Common myeloid progenitor, CD34-positive (primary cell): ENCODE measurements around the gene CCAR1.
"Not testable (repeated sequence)": the region's sequence is repeated elsewhere in the genome, so short reads cannot be mapped to it uniquely, and the experiment has no call there.

ENCODE experiments used
- CTCF ChIA-PET: fragments of 350-600 bp; sonication (Branson Sonifier 250); formaldehyde crosslinking; loops from one replicate; lab custom pipeline; 2021; ENCODE audit warnings: antibody characterized with exemption; lab: Charles Lee
- POLR2A ChIA-PET: fragments of 350-600 bp; sonication (Branson Sonifier 250); formaldehyde crosslinking; loops from one replicate; lab custom pipeline; 2021; ENCODE audit warnings: antibody characterized with exemption; lab: Charles Lee
- DNase-seq, 3 donors: peaks; one replicate each; pipeline versions ENCODE4 v3.0.0 to v3.0.0-alpha.2; 2013
- H3K27ac ChIP-seq, 2 experiments: 1 replicate in 1 of 2; 2 replicates in 1 of 2; pipeline ENCODE4 v1.7.0; 2013; ENCODE audit warnings: inconsistent platforms in 2 of 2, low read length in 2 of 2, mild to moderate bottlenecking in 2 of 2, low read depth in 1 of 2, moderate library complexity in 1 of 2; ENCODE audit not compliant: severe bottlenecking in 2 of 2, insufficient read depth in 1 of 2, poor library complexity in 1 of 2
- H3K27me3 ChIP-seq, 5 experiments: replicated peaks in 2 of 5; 1 replicate in 3 of 5; 2 replicates in 2 of 5; pipeline versions ENCODE4 v1.6.1 to v1.7.0; 2013; ENCODE audit warnings: low read length in 4 of 5, mild to moderate bottlenecking in 2 of 5, moderate library complexity in 2 of 5, inconsistent platforms in 1 of 5; ENCODE audit not compliant: insufficient read depth in 5 of 5, control insufficient read depth in 4 of 5
- H3K36me3 ChIP-seq, 4 experiments: 1 replicate in 2 of 4; 2 replicates in 2 of 4; pipeline versions ENCODE4 v1.6.1 to v1.7.0; 2013; ENCODE audit warnings: low read length in 3 of 4, control low read depth in 1 of 4, mild to moderate bottlenecking in 1 of 4; ENCODE audit not compliant: control insufficient read depth in 4 of 4, insufficient read depth in 4 of 4
- H3K4me1 ChIP-seq, 4 experiments: 1 replicate in 3 of 4; 2 replicates in 1 of 4; pipeline versions ENCODE4 v1.6.1 to v1.7.1; 2013; ENCODE audit warnings: low read length in 3 of 4, mild to moderate bottlenecking in 3 of 4, control low read depth in 1 of 4, inconsistent platforms in 1 of 4, moderate library complexity in 1 of 4; ENCODE audit not compliant: control insufficient read depth in 4 of 4, insufficient read depth in 4 of 4; ENCODE audit errors: control extremely low read depth in 1 of 4
- H3K4me3 ChIP-seq, 7 experiments: 1 replicate in 4 of 7; 2 replicates in 3 of 7; pipeline versions ENCODE4 v1.5.1 to v1.7.0; 2013; ENCODE audit warnings: mild to moderate bottlenecking in 7 of 7, low read length in 6 of 7, moderate library complexity in 6 of 7, inconsistent platforms in 2 of 7, low read depth in 2 of 7, control low read depth in 1 of 7; ENCODE audit not compliant: insufficient read depth in 4 of 7, control insufficient read depth in 1 of 7; ENCODE audit errors: extremely low read depth in 1 of 7
- H3K9me3 ChIP-seq, 5 experiments: 1 replicate in 4 of 5; 2 replicates in 1 of 5; pipeline versions ENCODE4 v1.6.1 to v1.7.1; 2013; ENCODE audit warnings: low read length in 4 of 5, mild to moderate bottlenecking in 2 of 5, inconsistent platforms in 1 of 5, low read depth in 1 of 5, moderate library complexity in 1 of 5; ENCODE audit not compliant: control insufficient read depth in 4 of 5, insufficient read depth in 2 of 5; ENCODE audit errors: control extremely low read depth in 1 of 5
- WGBS: methylation state at CpG from one replicate; pipeline ENCODE4 v1.1.5; 2013; ENCODE audit not compliant: insufficient coverage; 5-methylcytosine and 5-hydroxymethylcytosine counted together

The CCAR1 gene

DNA sequence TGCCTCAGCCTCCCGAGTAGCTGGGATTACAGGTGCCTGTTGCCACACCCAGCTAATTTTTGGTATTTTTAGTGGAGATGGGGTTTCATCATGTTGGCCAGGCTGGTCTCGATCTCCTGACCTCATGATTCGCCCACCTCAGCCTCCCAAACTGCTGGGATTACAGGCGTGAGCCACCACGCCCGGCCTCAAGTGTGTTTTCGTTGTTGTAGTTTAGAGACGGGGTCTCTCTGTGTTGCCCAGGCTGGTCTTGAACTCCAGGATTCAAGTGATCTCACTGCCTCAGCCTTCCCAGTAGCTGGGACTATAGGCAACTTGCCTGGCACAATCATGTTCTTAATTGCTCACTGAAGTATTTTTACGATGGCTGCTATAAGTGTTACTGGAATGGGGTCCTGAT lies 89.8 kb downstream of the CCAR1 start:
- POLR2A ChIA-PET, H3K4me3 ChIP-seq, H3K9me3 ChIP-seq, H3K4me1 ChIP-seq, DNase-seq, CTCF ChIA-PET, H3K27ac ChIP-seq, H3K27me3 ChIP-seq, H3K36me3 ChIP-seq: not testable (repeated sequence)
- WGBS, result 93% methylated on average over 8 of the region's 9 CpGs

DNA sequence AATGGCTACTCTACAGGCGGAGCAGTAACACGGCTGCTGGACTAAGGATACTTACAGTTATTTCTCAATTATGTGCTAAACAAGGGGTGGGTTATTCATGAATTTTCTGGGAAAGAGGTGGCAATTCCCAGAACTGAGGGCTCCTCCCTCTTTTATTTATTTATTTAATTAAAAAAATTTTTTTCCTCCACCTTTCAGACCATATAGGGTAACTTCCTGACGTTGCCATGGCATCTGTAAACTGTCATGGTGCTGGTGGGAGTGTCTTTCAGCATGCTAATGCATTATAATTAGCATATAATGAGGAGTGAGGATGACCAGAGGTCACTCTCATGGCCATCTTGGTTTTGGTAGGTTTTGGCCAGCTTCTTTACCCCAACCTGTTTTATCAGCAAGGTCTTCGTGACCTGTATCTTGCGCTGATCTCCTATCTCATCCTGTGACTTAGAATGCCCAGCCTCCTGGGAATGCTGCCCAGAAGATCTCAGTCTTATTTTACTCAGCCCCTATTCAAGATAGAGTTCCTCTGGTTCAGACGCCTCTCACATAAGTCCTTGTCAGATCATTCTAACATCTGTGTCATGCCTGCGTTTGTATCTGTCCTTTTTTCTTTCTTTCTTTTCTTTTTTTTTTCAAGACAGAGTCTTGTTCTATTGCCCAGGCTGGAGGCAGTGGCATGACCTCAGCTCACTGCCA lies 90.4 kb downstream of the CCAR1 start:
- H3K4me1 ChIP-seq, result no peaks in the 10 kb centered on the region
- H3K27ac ChIP-seq, result no peak overlapping the region
- H3K36me3 ChIP-seq, result no peaks in the 10 kb centered on the region
- no peaks in the 10 kb centered on the region for H3K9me3 ChIP-seq
- no peak overlapping the region for H3K4me3 ChIP-seq
- ChIA-PET CTCF (interaction anchor here (0.9 kb wide), 1 partner anchor 10 kb away, joined by 3 read pairs; no protein-coding TSS in a partner anchor), POLR2A (no interaction called here)
- no peak for DNase-seq
- WGBS, result 95% methylated on average over 4 of the region's 7 CpGs
- no peaks in the 10 kb centered on the region for H3K27me3 ChIP-seq

DNA sequence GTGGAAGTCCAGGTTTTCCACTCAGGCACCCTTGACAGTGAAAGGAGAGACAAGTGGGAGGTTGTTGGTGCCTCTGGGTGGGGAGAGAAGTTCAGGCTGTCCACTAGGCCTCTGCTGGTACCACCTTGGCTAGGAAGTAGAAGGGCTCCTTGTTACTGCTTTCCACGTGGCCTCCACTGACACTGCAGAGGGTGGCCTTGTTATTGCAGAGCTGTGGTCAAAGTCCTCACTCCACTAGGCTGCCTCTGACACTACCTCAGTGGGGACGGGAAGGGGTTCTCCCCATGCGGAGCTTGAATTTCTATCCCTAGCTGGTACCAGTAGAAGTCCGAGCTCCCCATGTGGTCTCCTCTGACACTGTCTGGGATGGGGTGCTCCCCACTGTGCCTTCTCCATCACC lies 91.4 kb downstream of the CCAR1 start:
- ChIA-PET CTCF (interaction anchor here (0.9 kb wide), 1 partner anchor 9 kb away, joined by 3 read pairs; no protein-coding TSS in a partner anchor), POLR2A (no interaction called here)
- no peak for DNase-seq
- 100% methylated on average over 4 of the region's 4 CpGs for WGBS
- H3K4me3 ChIP-seq, result no peak overlapping the region
- no peaks in the 10 kb centered on the region for H3K4me1 ChIP-seq
- no peaks in the 10 kb centered on the region for H3K9me3 ChIP-seq
- H3K27me3 ChIP-seq, result no peaks in the 10 kb centered on the region
- no peaks in the 10 kb centered on the region for H3K36me3 ChIP-seq
- H3K27ac ChIP-seq, result no peak overlapping the region

DNA sequence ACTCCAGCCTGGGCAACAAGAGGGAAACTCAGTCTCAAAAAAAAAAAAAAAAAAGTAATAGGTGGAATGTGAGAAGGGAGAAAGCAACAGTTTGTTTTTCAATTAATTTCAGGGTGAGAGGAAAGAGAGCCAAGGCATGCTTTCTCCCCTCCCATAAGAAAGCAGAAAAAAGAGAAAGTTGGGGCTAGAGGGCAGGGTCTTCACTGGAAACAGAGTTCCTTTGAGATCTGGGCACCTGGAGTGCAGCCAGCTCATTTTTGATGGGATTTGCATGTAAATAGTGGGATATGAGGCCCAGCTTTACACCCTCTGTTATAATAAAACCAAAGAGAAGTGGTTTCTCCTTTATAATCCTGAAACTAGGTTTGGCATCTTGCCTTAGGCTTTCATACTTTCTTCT lies 92.5 kb downstream of the CCAR1 start:
- H3K9me3 ChIP-seq, result no peaks in the 10 kb centered on the region
- H3K4me3 ChIP-seq, result no peak overlapping the region
- no peak for DNase-seq
- H3K27me3 ChIP-seq, result no peaks in the 10 kb centered on the region
- ChIA-PET CTCF (no interaction called here), POLR2A (no interaction called here)
- no peaks in the 10 kb centered on the region for H3K36me3 ChIP-seq
- no peak overlapping the region for H3K27ac ChIP-seq
- H3K4me1 ChIP-seq, result no peaks in the 10 kb centered on the region

DNA sequence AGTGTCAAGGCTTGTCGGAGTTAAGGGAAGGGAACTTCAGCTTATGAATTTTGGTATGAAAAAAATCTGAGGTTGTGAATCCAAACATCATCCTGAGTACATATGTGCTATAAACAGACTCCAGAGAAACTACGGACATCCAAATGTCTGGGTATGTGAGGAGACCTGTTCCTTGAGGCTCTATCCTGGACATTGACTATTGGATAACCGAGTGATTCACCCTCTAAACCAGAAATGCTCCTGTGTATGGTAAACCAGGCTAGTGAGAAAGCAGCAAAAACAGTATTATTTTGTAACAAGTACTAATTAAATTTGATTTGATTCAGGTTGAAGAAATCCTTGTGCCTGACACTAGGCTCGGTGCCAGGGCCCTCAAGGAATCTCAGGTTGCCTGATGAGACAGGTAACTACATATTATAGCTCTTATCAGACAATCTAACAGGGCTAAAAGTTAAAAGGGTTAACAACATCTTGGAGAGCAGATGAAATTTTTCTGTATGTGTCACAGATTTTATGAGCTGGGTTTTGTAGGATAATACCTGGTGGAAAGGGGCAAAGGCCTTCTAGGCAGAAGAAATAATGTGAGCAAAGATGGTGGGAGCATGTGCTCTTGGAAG lies 95.9 kb downstream of the CCAR1 start:
- ChIA-PET CTCF (interaction anchor here (1.3 kb wide), 1 partner anchor 10 kb away, joined by 3 read pairs; the partner anchor contains the start of gene STOX1), POLR2A (interaction anchor here (0.6 to 0.7 kb wide), 3 partner anchors 18 to 419 kb away, joined by 3 to 5 read pairs (median 3); no protein-coding TSS in a partner anchor)
- Histone ChIP-seq H3K27me3 (no peaks in the 10 kb centered on the region), H3K36me3 (no peaks in the 10 kb centered on the region), H3K27ac (no peak overlapping the region), H3K4me1 (no peaks in the 10 kb centered on the region), H3K4me3 (no peak overlapping the region), H3K9me3 (no peaks in the 10 kb centered on the region)
- no peak for DNase-seq
- WGBS, result 73% methylated on average over 3 of the region's 4 CpGs

DNA sequence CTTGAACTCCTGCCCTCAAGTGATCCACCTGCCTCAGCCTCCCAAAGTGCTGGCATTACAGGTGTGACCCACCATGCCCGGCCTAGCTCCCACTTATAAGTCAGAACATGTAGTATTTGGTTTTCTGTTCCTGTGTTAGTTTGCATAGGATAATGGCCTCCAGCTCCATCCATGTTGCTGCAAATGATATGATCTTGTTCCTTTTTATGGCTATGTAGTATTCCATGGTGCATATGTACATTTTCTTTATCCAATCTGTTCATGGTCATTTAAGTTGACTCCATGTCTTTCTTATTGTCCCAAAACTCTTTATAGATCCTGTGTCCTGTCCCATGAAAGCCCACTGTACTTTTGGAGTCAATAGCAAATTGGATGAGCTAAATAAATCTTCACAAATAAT lies 99.3 kb downstream of the CCAR1 start:
- CTCF ChIA-PET, result interaction anchor here (0.6 to 1.1 kb wide), 2 partner anchors 8 to 1049 kb away, joined by 3 to 4 read pairs; no protein-coding TSS in a partner anchor

DNA sequence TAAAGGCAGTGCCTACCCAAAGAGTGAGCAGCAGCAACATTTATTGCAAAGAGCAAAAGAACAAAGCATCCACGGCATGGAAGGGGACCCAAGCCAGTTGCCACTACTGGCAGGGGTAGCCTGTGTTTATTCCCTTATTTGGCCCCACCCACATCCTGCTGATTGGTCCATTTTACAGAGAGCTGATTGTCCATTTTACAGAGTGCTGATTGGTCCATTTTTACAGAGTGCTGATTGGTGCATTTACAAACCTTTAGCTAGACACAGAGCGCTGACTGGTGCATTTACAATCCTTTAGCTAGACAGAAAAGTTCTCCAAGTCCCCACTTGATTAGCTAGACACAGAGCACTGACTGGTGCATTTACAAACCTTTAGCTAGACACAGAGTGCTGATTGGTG lies 101.6 kb downstream of the CCAR1 start:
- POLR2A ChIA-PET, H3K27me3 ChIP-seq, H3K4me1 ChIP-seq, CTCF ChIA-PET, H3K36me3 ChIP-seq, H3K27ac ChIP-seq, H3K9me3 ChIP-seq, DNase-seq, H3K4me3 ChIP-seq: not testable (repeated sequence)
- 94% methylated on average over 2 of the region's 2 CpGs for WGBS

More for the DNA sequence above, 99.3 kb downstream of the CCAR1 start:
- H3K27me3 ChIP-seq, H3K4me3 ChIP-seq, H3K4me1 ChIP-seq, POLR2A ChIA-PET, H3K27ac ChIP-seq, DNase-seq, H3K36me3 ChIP-seq, H3K9me3 ChIP-seq: not testable (repeated sequence)
- WGBS, result 100% methylated on average over 1 of the region's 1 CpG
